NCI-H510A (cell line): ENCODE measurements around the gene IL17A.
A peak's percentile ranks its signal among the peaks of the same experiment; 100 is the strongest.

Experiments used
- DNase-seq: peaks from one replicate; lab custom pipeline; 2025; lab: John Stamatoyannopoulos, UW

IL17A gene

DNA sequence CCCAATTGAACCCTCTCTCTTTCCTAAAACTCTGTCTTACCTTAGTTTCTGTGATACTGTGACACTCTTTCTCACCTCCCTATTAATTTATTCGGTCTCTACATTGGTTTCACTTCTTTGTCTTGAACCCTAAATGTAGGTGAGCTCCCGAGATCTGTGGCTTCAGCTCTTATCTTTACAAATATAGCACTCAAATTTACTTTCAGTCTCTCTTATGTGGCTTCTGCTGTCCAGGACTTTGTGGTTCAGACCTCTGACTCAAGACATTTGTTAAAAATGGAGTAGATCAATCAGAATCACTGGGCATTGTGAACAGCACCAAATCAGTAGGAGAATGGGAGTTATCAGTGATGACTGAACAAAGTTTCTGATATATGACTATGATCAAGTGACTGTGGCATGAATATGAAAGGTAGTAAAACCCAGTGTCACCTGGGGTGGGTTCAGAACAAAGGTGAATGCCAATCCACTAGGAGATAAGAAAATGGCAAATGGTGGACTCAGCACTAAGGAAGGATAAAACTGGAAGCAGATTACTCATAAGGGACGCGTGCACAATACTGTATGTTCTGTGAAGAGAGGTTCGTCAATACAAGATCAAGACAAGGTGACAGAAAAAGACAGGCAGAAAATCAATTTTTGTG, 30.9 kb downstream of the IL17A start:
- DNase-seq = no peak

DNA sequence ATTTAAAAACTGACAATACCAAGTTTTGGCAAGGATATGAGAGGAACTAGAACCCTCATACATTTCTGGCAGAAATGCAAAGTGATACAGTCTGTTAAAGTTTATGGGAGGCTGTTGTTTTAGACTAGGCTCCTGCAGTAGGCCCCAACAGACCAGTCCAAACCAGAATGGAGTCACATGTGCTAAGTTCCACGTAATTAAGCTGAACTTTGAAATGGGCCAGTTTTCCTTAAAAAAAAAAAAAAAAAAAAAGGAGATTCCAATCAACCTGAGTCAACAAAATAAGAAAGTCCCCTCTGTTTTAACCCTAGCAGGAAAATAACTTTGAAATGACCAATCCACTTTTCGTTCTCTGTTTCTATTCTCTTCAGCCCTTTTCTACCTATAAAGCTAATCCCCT, 31.6 kb downstream of the IL17A start:
- no peak for DNase-seq

DNA sequence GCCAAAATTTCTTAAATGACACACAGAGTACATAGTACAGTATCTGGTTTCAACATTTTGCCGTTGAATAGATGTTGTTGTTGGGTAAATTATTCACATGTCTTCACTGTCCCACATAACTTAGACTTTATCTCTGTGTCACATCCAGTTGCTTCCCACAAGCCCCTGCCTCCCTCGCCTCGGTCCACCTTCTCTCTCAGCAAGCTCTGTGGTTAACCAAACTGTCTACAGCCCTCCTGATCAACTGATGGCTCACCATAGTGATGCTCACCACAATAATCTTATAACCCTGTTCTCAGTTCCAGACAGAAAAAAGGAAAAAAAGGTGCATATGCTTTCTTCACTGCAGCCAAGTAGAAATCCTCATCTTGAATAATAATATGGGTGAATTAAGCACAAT, 35.1 kb downstream of the IL17A start:
- DNase-seq = no peak

DNA sequence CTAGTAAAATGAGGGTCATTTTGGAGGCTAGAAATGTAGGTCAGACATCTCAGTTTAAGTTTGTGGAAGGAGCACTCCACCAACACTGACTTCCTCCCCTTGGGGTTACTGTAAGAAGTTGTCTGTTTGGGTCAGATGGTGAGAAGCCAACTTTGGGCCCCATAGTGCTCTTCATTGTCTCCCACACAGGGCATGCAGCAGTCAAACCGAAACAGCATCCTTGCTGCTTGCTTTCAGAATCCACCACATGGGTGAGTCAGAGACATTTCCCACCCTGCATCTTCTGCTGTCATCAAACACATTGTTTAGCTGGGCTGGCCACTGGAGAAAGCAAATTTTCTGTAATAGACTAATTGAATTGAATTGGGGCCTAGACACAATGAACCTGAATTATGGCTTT, 41.3 kb downstream of the IL17A start:
- DNase-seq = no peak

DNA sequence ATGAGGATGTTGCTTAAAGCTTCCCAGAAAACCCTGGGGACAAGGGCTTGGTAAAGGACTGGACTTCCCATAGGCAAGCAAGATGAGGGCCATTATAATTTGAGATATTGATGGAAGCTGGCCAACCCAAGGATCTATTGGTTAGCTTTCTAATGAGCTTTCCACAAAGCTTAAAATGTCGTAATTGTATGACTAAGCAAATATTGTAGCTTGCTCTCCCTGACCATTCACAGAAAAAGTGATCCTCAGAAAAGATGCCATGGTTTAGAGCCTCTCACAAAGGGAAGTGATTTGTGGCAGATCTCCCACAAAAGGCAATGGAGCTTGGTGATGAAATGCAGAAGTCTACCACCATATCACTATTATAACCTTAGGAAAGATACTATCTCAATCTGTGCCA, 44.5 kb downstream of the IL17A start:
- no peak for DNase-seq

DNA sequence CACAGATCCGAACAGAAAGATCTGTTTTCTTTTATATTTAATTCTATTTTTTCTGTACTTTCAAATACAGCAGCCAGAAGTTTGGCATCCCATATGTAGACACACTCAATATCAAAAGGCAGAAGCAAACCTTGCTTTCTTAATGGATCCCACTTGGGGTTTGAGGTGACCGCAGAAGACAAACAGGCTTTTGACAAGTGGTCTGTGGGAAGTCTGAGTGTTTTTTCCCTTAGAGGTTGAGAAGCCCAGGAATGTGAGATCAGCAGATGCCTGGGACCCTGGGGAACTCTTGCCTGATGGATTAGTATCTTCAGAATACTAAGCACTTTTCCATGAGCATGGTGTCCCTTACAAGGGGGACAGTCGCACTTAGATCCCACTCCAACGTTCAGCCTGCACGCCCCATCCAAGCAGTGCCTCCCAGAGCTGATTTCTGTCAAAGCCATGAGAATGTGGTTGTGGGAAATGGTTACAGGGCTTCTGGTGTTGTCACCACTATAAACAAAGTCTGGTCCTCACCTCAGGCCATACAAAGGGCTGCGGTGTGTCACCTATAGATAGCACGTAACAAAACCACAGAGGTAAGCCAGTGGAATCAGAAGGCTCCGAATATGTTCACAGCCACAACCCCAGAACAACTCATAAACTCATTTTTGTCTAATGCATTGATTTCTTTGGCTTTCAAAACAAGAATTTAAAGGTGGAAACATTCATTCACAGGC, 45.4 kb downstream of the IL17A start:
- DNase-seq = no peak

DNA sequence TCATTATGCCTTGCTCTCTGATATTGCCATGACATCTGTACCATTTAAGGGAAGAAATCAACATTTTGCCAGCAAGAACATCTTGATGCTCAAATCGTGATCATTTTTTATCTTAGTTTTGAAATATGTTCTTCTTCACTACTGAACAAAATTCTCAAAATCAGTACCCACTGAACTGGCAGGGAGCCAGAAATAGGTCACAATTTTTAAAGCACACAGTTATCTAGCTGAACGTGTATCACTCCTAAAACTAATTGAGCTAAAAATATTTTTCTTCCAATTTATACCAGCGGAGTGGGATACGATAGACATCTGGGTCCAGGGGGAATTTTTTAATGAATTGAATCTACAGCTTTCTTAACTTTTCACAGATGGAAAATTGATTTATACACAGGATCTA, 46.8 kb downstream of the IL17A start:
- DNase-seq = no peak

DNA sequence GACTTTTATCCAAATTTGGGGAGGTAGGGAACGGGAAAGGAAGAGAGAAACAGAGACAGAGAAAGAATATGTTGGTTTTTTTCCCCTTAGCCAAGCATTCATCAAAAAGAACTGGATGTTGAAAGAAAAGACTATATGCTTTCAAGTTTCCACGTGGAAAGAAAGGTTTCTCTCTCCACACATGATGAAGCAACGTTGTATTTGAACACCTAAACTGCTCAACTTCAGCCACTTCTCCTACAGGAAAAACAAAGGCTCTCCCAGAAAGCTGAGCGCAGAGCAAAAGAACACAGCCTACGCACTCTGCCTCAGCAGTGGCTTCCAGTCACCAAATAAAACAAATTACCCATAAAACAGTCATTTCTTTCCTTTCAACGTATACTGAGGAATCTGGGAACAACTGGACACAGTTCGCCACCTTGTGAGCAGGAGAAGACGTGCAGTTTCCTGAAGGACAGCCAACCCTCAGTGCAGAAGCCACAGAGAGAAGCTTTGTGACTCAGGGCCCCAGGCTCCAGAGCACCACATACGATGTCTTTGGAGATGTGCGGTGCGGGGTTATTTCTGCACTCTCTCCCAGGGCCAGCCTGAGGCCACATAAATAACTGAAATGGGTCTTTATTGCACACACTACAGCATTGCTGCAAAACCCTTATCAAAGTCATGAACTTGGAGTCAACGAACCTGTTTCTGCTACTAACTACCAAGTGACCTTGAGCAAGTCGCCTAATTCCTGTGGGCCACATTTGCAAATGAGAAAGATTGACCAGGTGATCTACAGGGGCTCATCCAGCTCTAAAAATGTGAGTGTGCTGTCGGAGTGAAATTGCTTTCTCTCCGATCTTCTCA, 48.0 kb downstream of the IL17A start:
- DNase-seq = peak; percentile 10
